H1 (cell line): ENCODE results near the gene MCM8. TPM values are rescaled to one million over a fixed set of nuclear protein-coding genes. Genes with fewer than 3 reads are reported as not detected.

Experiments used
- CTCF ChIA-PET: fragments of 300-600 bp; sonication (Branson Sonifier 250); formaldehyde crosslinking; loops from one replicate; lab custom pipeline; 2021; ENCODE audit not compliant: partially characterized antibody; lab: Charles Lee
- POLR2A ChIA-PET: fragments of 300-600 bp; sonication (Branson Sonifier 250); formaldehyde crosslinking; loops from one replicate; lab custom pipeline; 2021; ENCODE audit warnings: inconsistent platforms; ENCODE audit not compliant: partially characterized antibody; lab: Charles Lee
- DNase-seq, 2 experiments: peaks; one replicate each; pipeline versions ENCODE4 v3.0.0 to v3.0.0-alpha.2; 2010 to 2022; ENCODE audit warnings: low spot score in 2 of 2, low read depth in 1 of 2, mixed read lengths in 1 of 2
- FAIRE-seq: peaks from 2 replicates; lab custom pipeline; 2011; peaks lifted over from hg19 to GRCh38; lab: Jason Lieb, UNC
- H2AFZ ChIP-seq: 2 replicates; pipeline ENCODE4 v1.8.1; 2012; ENCODE audit warnings: low read length, inconsistent platforms
- H2AK5ac ChIP-seq: 2 replicates; pipeline ENCODE4 v1.6.1; 2013; ENCODE audit warnings: low read depth, low read length
- H2BK120ac ChIP-seq: replicated peaks from 2 replicates; pipeline ENCODE3; 2013; ENCODE audit warnings: low read depth, low read length, inconsistent platforms
- H2BK12ac ChIP-seq: 2 replicates; pipeline ENCODE4 v1.6.1; 2013; ENCODE audit warnings: low read depth, low read length
- H2BK15ac ChIP-seq: 2 replicates; pipeline ENCODE4 v1.6.1; 2013; ENCODE audit warnings: low read length
- H2BK20ac ChIP-seq: 2 replicates; pipeline ENCODE4 v1.6.1; 2013; ENCODE audit warnings: low read length
- H2BK5ac ChIP-seq: 2 replicates; pipeline ENCODE4 v1.6.1; 2013; ENCODE audit warnings: low read depth, low read length
- H3K14ac ChIP-seq: 2 replicates; pipeline ENCODE4 v1.6.1; 2013; ENCODE audit warnings: inconsistent platforms; ENCODE audit not compliant: insufficient read length
- H3K18ac ChIP-seq: 2 replicates; pipeline ENCODE4 v1.6.1; 2013; ENCODE audit warnings: low read length; ENCODE audit errors: extremely low read depth
- H3K23ac ChIP-seq: 2 replicates; pipeline ENCODE4 v1.6.1; 2013; ENCODE audit warnings: inconsistent platforms; ENCODE audit not compliant: insufficient read length
- H3K23me2 ChIP-seq: 2 replicates; pipeline ENCODE4 v1.6.1; 2013; ENCODE audit warnings: low read depth, low read length
- H3K27ac ChIP-seq: 2 replicates; pipeline ENCODE4 v1.6.1; 2011; ENCODE audit warnings: low read depth, low read length, inconsistent platforms
- H3K27me3 ChIP-seq, 4 experiments: replicated peaks in 1 of 4; 1 replicate in 1 of 4; 2 replicates in 3 of 4; pipeline versions ENCODE4 v1.6.1 to v1.8.1; 2011 to 2013; ENCODE audit warnings: low read length in 3 of 4, mild to moderate bottlenecking in 3 of 4, inconsistent platforms in 2 of 4, mixed read lengths in 2 of 4, moderate library complexity in 1 of 4; ENCODE audit not compliant: control insufficient read depth in 3 of 4, insufficient read depth in 3 of 4; ENCODE audit errors: extremely low read depth in 1 of 4
- H3K36me3 ChIP-seq, 4 experiments: 2 replicates each; pipeline versions ENCODE4 v1.6.1 to v1.8.1; 2011 to 2013; ENCODE audit warnings: mild to moderate bottlenecking in 4 of 4, low read length in 3 of 4, moderate library complexity in 2 of 4, control low read depth in 1 of 4, inconsistent platforms in 1 of 4; ENCODE audit not compliant: insufficient read depth in 4 of 4, control insufficient read depth in 2 of 4
- H3K4ac ChIP-seq: replicated peaks from 2 replicates; pipeline ENCODE3; 2013; ENCODE audit warnings: low read length, low read depth, mixed read lengths, inconsistent platforms; ENCODE audit not compliant: insufficient read length
- H3K4me1 ChIP-seq, 4 experiments: replicated peaks in 1 of 4; 1 replicate in 1 of 4; 2 replicates in 3 of 4; pipeline versions ENCODE4 v1.6.1 to v1.8.1; 2011 to 2013; ENCODE audit warnings: low read length in 3 of 4, inconsistent platforms in 2 of 4, mixed read lengths in 1 of 4; ENCODE audit not compliant: insufficient read depth in 4 of 4, control insufficient read depth in 3 of 4
- H3K4me2 ChIP-seq, 2 experiments: 2 replicates each; pipeline versions ENCODE4 v1.6.1 to v1.8.1; 2011 to 2013; ENCODE audit warnings: low read depth in 2 of 2, low read length in 2 of 2, control low read depth in 1 of 2, inconsistent platforms in 1 of 2, mild to moderate bottlenecking in 1 of 2; ENCODE audit not compliant: insufficient read depth in 1 of 2
- H3K4me3 ChIP-seq, 4 experiments: fragments of 200-600, 300-600 bp in 1 of 4; sonication (generic), shearing (Covaris generic), sonication (Bioruptor Twin) in 1 of 4; 2 replicates each; pipeline versions ENCODE4 v1.5.1 to v1.8.1; 2011 to 2016; ENCODE audit warnings: low read length in 4 of 4, low read depth in 3 of 4, control low read depth in 2 of 4, inconsistent platforms in 2 of 4, mild to moderate bottlenecking in 2 of 4, mixed read lengths in 1 of 4, moderate library complexity in 1 of 4; ENCODE audit not compliant: insufficient read depth in 2 of 4; ENCODE audit errors: extremely low read depth in 1 of 4
- H3K56ac ChIP-seq: replicated peaks from 2 replicates; pipeline ENCODE3; 2013; ENCODE audit warnings: low read depth, mild to moderate bottlenecking, mixed read lengths, low read length, inconsistent platforms; ENCODE audit not compliant: insufficient read length
- H3K79me1 ChIP-seq: 2 replicates; pipeline ENCODE4 v1.6.1; 2013; ENCODE audit warnings: low read depth, low read length, control low read depth
- H3K79me2 ChIP-seq, 2 experiments: 2 replicates each; pipeline versions ENCODE4 v1.6.1 to v1.8.1; 2012 to 2013; ENCODE audit warnings: low read length in 2 of 2, mild to moderate bottlenecking in 2 of 2, inconsistent platforms in 1 of 2; ENCODE audit not compliant: insufficient read depth in 2 of 2, control insufficient read depth in 1 of 2
- H3K9ac ChIP-seq, 4 experiments: replicated peaks in 1 of 4; 1 replicate in 1 of 4; 2 replicates in 3 of 4; pipeline versions ENCODE4 v1.6.1 to v1.8.1; 2011 to 2013; ENCODE audit warnings: low read depth in 3 of 4, low read length in 3 of 4, control low read depth in 2 of 4, mild to moderate bottlenecking in 2 of 4, moderate library complexity in 2 of 4, inconsistent platforms in 1 of 4; ENCODE audit errors: extremely low read depth in 1 of 4
- H3K9me3 ChIP-seq, 2 experiments: 2 replicates each; pipeline versions ENCODE4 v1.6.1 to v1.8.1; 2012 to 2013; ENCODE audit warnings: mild to moderate bottlenecking in 2 of 2, moderate library complexity in 2 of 2, control low read depth in 1 of 2, inconsistent platforms in 1 of 2, low read depth in 1 of 2, low read length in 1 of 2, mixed read lengths in 1 of 2; ENCODE audit not compliant: insufficient read depth in 2 of 2
- H4K20me1 ChIP-seq, 2 experiments: replicated peaks in 1 of 2; 2 replicates each; pipeline versions ENCODE3 to v1.8.1; 2011 to 2013; ENCODE audit warnings: inconsistent platforms in 2 of 2, low read length in 2 of 2, mild to moderate bottlenecking in 1 of 2; ENCODE audit not compliant: insufficient read depth in 2 of 2, control insufficient read depth in 1 of 2
- H4K5ac ChIP-seq: 2 replicates; pipeline ENCODE4 v1.6.1; 2013; ENCODE audit warnings: low read length, low read depth, mixed read lengths, inconsistent platforms; ENCODE audit not compliant: insufficient read length
- H4K8ac ChIP-seq: 2 replicates; pipeline ENCODE4 v1.8.0; 2013; ENCODE audit warnings: mild to moderate bottlenecking, moderate library complexity, low read length, inconsistent platforms; ENCODE audit not compliant: insufficient read depth; ENCODE audit errors: extremely low read depth
- H4K91ac ChIP-seq: replicated peaks from 2 replicates; pipeline ENCODE3; 2013; ENCODE audit warnings: low read length, mixed read lengths, inconsistent platforms; ENCODE audit not compliant: insufficient read length
- BACH1 ChIP-seq: IDR thresholded peaks from 2 replicates; pipeline ENCODE4 v1.6.1; 2012; ENCODE audit warnings: low read length, improper control_type of control experiment
- KDM5A ChIP-seq: fragments of 200-600 bp; IDR thresholded peaks from 2 replicates; pipeline ENCODE4 v1.7.1; 2012; ENCODE audit warnings: mild to moderate bottlenecking, low read length, inconsistent platforms, mixed read lengths
- RNF2 ChIP-seq: fragments of 200-900, 300-1000 bp; sonication (generic); IDR thresholded peaks from 2 replicates; pipeline ENCODE4 v1.7.1; 2016; ENCODE audit warnings: borderline replicate concordance, low read depth, mild to moderate bottlenecking, antibody characterized with exemption, low read length; ENCODE audit not compliant: poor library complexity, severe bottlenecking; ENCODE audit errors: missing control alignments
- WGBS, 2 experiments: shearing (Covaris generic) in 1 of 2; methylation state at CpG; one replicate each; pipeline versions ENCODE4 v1.1.6 to v1.1.7; 2013 to 2015; ENCODE audit warnings: low lambda C conversion rate in 2 of 2, mixed read lengths in 2 of 2, inconsistent platforms in 1 of 2, low coverage in 1 of 2, missing lambda C conversion rate in 1 of 2; ENCODE audit not compliant: insufficient replicate concordance in 2 of 2, insufficient coverage in 1 of 2, insufficient read length in 1 of 2; ENCODE audit errors: extremely low coverage in 1 of 2, missing lambda C conversion rate in 1 of 2; 5-methylcytosine and 5-hydroxymethylcytosine counted together
- polyA plus RNA-seq, 7 experiments: library from polyadenylated mRNA; depleted of rRNA in 3 of 7; stranded (reverse) in 5 of 7; unstranded in 2 of 7; fragments of >200 nt in 5 of 7; fragments of 200-250 nt in 2 of 7; gene quantifications; 1 replicate in 5 of 7; 2 replicates in 1 of 7; 4 replicates in 1 of 7; pipeline versions ENCODE4 v1.2.1 to v1.2.3, GENCODE V29; 2011 to 2013; ENCODE audit warnings: missing spikeins in 2 of 7, mixed read lengths in 2 of 7
- total RNA-seq: library from RNA; stranded (reverse); fragmentation: NEBNext Ultra II Directional; extraction: Animal tissue kit (Norgen Biotek cat#: 25700); gene quantifications from 2 replicates; pipeline ENCODE4 v1.2.1, GENCODE V29; 2021
- TF ChIP-seq, protein P1 (sequence below): IDR thresholded peaks from 2 replicates; pipeline ENCODE4 v1.6.1; 2011; ENCODE audit warnings: low read depth, mild to moderate bottlenecking, low read length; ENCODE audit not compliant: insufficient read depth
- TF ChIP-seq, protein P2 (sequence below), 3 experiments: IDR thresholded peaks; 1 replicate in 2 of 3; 2 replicates in 1 of 3; pipeline versions ENCODE4 v1.5.1 to v1.6.1; 2011; ENCODE audit warnings: low read length in 3 of 3, mild to moderate bottlenecking in 3 of 3, inconsistent platforms in 2 of 3, low read depth in 1 of 3, moderate library complexity in 1 of 3; ENCODE audit not compliant: insufficient read depth in 1 of 3; ENCODE audit errors: control extremely low read depth in 1 of 3

Gene MCM8
- total and polyA plus RNA-seq, 2 of the 8 experiments (the other 6 are each of a cell fraction or from before 2014, with no cell fraction given) = 7.1 to 31.9 TPM

DNA sequence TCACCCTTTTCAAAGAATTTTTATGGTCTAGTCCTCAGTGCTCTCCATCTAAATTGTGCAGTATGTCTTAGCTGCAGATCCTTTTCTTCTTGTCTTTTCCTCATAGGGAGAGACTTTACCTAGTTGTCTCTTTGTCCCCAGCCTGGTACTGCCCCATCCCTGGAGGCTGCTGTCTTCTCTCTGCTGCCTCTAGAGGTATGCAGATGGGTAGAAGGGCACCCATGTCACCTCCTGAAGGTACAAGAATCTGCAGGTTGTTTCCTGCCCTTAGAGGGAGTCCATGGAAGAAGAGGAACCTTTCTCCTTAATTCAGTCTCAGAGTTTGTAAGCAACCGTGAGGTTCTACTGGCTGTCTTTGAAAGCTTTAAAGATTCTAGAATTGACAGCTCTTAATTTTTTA lies 39.1 kb downstream of the MCM8 start:
- Histone ChIP-seq H3K56ac (no peak overlapping the region), H3K27me3 (no peaks in the 10 kb centered on the region), H3K9ac (no peak overlapping the region), H2BK12ac (no peak overlapping the region), H3K27ac (no peak overlapping the region), H3K4ac (no peak overlapping the region), H3K79me1 (no peaks in the 10 kb centered on the region), H3K4me1 (no peaks in the 10 kb centered on the region), H2AK5ac (no peak overlapping the region), H4K20me1 (no peaks in the 10 kb centered on the region), H3K23me2 (no peaks in the 10 kb centered on the region), H2BK5ac (no peak overlapping the region), H3K79me2 (no peaks in the 10 kb centered on the region), H4K5ac (no peak overlapping the region), H3K18ac (no peak overlapping the region), H3K14ac (no peak overlapping the region), H3K4me2 (no peak overlapping the region), H4K8ac (no peak overlapping the region), H2BK15ac (no peak overlapping the region), H4K91ac (no peak overlapping the region), H2BK120ac (no peak overlapping the region), H2BK20ac (no peak overlapping the region), H2AFZ (no peak overlapping the region), H3K9me3 (no peaks in the 10 kb centered on the region), H3K23ac (no peak overlapping the region), H3K36me3 (peaks cover 3 to 44% (median 22%) of the 10 kb centered on the region in 4 experiments), H3K4me3 (no peak overlapping the region)
- no peak for DNase-seq
- WGBS, 2 experiments = 93% methylated on average over 1 of the region's 1 CpG; no CpG with 5 or more reads in 1 of the 2 experiments
- ChIA-PET CTCF (interaction anchor here (0.5 to 2.0 kb wide), 7 partner anchors 8 to 1269 kb away, joined by 3 to 10 read pairs (median 3); no protein-coding TSS in a partner anchor), POLR2A (interaction anchor here (0.8 kb wide), 1 partner anchor 13 kb away, joined by 5 read pairs; no protein-coding TSS in a partner anchor)
- FAIRE-seq = no peak
- TF ChIP-seq, protein P1, sequence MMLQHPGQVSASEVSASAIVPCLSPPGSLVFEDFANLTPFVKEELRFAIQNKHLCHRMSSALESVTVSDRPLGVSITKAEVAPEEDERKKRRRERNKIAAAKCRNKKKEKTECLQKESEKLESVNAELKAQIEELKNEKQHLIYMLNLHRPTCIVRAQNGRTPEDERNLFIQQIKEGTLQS = no peak
- TF ChIP-seq, protein P2, sequence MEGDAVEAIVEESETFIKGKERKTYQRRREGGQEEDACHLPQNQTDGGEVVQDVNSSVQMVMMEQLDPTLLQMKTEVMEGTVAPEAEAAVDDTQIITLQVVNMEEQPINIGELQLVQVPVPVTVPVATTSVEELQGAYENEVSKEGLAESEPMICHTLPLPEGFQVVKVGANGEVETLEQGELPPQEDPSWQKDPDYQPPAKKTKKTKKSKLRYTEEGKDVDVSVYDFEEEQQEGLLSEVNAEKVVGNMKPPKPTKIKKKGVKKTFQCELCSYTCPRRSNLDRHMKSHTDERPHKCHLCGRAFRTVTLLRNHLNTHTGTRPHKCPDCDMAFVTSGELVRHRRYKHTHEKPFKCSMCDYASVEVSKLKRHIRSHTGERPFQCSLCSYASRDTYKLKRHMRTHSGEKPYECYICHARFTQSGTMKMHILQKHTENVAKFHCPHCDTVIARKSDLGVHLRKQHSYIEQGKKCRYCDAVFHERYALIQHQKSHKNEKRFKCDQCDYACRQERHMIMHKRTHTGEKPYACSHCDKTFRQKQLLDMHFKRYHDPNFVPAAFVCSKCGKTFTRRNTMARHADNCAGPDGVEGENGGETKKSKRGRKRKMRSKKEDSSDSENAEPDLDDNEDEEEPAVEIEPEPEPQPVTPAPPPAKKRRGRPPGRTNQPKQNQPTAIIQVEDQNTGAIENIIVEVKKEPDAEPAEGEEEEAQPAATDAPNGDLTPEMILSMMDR (IDR thresholded peaks at IDR 0.05; ENCODE audit: control extremely low read depth in 1 of 3, insufficient read depth in 1 of 3, low read depth in 1 of 3, low read length in 3 of 3) = peak in 1 of 3 experiments; percentile 10; a peak in 2 of 4 replicates
- TF ChIP-seq RNF2 (no peak), BACH1 (no peak), KDM5A (no peak)
